Stimulated activated CD4-positive, alpha-beta T cell treated with anti-CD3 and anti-CD28 coated beads, Interleukin-1b, Interleukin-23, amount 100 ng/mL, for 24 hours (primary cell): ENCODE results near the gene ACSL1.

Experiments
- DNase-seq, 4 experiments: peaks; one replicate each; pipeline ENCODE4 v3.0.0-alpha.2; 2020; ENCODE audit warnings: low read depth in 4 of 4, low spot score in 1 of 4

Gene ACSL1

DNA sequence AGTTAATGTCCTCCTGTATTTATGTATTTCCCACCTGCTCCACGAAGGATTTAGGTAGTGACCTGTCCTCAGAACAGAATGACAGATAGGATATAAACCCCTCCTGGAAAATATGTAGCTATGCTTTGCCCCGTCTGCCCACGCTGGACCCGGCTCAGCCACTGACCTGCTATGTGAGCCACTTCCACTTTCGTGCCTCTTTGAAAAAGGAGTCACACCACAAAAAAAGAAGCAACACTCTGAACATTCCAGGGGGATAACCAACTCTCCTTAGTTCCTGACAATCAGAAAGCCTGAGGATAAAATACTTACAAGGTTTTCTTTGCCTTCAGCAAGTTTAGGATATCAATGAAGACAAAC, 11.1 kb downstream of the ACSL1 start:
- no peak for DNase-seq

DNA sequence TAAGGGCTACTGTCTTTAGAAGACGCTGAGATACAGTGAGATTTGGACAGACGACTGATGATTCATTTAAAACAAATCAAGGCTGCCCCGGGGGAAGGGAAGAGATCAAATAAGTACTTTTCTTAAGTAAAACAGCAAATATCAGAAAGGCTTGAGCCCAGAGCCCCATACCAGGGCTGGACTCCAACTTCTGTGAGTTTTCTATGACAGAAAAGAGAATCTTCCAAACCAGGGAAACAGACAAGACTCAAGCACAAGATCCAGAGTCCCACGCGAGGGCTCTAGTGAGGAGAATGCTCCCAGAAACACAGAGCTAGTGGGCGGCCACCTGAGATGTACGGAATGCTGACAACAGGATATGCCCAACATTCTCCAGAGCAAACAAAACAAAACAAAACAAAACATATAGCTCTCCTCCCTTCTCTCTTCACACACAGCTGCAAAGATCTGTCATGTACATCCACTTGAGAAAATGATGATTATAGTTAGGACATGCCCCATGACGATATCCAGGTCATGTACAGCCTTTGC, 13.1 kb downstream of the ACSL1 start:
- no peak for DNase-seq

DNA sequence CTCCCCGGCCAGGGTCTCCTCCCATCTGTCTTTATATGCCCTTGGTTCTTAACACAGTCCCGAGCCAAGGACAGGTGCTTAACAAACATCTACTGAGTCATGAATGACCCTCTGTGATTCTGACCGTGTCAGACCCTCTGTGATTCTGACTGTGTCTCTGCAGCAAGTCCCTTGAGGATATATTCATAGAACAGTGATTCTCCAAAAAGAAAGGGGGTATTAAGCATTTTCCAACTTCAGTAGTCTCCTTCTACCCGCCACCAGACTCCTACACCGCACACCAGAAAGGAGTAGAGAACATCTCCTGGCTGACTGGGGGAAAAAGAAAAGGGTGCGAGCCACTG, 13.6 kb downstream of the ACSL1 start:
- DNase-seq = no peak

DNA sequence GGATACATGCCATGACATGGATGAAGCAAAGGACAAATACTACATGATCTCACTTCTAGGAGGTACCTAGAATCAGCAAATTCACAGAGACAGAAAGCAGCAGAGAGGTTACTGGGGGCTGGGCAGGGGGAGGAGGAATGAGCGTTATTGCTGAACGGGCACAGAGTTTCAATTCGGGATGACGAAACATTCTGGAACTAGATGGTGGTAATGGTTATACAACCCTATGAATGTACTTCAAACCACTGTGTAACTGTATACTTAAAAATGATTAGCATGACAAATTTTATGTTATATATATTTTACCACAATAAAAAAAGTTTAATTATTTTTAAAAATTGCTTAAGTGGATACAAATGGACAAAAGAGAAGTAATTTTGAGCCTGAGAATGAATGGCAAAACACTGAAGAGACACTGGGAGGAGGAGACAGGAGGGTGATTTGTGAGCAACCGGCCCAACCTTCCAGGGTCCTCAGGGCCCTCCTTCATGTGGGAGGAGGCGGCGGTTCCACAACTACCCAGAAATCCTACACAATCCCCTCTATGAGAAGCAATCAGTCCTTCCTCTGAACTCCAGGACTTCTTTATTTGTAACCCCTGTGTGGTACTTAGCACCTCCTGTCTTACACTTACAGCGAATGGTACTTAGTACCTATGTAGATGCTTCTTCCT, 14.1 kb downstream of the ACSL1 start:
- no peak for DNase-seq

DNA sequence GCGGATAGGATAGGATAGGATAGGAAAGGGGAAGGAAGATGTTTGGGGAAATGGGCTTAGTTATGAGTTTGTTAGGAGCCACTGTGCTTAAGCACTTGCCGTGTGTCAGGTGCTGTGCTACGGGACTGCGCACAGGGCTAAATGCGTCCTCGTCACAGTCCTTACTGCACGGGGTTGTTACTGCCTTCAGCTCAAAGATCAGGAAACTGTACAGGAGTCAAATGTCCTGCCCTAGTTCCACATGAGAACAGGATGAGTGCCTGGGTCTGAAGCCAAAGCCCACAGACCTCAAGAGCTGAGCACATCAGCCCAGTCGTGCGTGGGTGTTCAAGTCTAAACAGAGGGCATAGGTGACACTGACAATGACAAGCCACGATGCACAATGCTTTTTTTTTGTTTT, 15.0 kb downstream of the ACSL1 start:
- no peak for DNase-seq

DNA sequence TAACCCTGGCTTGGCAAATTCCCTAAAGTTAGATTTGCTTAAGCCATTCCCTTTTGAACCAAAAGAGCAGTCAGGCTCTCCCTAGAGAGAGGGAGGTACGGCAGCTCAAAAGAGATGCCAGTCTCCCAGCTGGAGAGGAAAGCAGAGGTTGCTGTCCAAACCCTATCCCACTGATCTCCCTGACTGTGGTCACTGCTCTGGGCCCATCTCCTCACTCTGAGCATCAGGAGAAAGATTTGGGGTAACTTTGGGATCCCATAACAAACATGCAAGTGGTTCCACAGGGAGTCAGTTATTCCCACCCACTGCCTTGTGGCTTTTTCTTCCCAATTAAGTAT, 17.1 kb downstream of the ACSL1 start:
- no peak for DNase-seq

DNA sequence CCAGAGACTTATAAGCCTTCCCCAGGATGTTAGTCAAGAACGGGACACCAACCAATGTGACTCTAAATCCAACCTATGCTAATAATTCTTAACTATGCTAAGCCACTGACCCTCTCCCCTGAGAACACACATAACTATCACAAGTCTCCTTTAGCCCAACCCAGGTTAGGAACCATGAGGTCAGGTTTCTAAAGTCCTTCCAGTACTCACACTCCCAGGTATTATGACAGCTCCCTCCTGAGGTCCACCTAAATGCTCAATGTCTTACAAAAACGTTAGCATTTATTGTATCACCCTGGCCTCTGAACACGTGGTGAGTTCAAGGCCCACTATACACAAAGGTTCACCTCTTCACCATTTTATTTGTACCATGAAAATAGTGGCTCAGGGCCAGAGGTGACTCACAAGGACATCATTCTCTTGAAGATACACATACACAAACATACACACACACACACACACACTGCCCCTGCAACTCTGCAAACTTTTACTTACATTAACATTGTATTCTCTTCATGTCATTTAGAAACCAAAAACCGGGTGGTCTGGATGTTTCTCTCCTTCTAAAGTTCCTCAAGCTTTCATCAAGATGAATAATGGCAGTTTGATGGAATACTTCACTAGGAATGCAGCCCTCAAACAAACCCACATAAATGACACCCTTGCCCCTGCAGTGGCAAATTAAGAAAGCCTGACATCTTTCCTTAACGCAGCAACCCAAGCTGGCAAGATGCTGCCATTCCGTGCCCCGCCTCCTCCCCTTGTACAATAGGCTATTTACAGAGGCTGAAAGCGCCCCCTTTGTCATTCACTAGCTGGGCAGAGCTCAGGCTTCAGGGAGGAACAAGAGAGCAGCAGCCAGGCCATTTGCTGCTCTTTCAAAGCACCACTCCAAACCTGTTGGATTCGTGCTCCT, 17.7 kb downstream of the ACSL1 start:
- DNase-seq = no peak

DNA sequence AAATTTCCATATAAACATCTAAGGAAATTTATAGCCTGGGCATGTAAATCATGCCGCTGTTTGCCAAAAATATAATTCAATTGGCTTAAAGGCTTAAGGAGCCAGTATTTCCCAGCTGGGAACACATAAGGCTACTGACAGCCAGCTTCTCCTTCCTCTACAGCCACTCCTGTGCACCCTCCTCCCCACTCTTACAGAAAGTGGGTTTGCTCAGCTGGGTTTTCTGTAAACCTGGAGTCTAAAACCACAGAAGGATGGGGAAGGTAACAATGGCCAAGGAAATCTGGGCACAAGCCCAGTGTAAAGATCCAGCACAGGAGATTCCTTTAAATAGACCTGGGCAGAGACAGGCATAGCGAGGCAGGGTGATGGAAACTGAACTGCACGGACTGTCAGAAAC, 18.5 kb downstream of the ACSL1 start:
- no peak for DNase-seq

DNA sequence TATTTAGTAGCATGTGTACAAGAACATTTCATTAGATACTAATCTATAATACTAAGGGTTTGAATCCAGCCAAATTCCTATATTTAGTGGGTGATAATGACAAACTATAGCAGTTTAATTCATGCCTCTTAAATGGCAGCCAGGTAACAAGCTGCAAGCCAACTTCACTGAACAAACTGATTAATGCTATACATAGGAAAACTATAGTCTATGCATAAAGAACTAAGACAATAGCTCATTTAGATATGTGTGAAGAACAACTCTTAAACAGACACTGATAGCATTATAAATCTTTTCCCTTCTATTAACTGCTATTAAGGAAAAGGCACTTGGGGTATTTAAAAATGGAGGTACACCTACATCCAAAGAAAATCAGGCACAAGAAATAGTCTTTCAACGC, 19.1 kb downstream of the ACSL1 start:
- DNase-seq = no peak

DNA sequence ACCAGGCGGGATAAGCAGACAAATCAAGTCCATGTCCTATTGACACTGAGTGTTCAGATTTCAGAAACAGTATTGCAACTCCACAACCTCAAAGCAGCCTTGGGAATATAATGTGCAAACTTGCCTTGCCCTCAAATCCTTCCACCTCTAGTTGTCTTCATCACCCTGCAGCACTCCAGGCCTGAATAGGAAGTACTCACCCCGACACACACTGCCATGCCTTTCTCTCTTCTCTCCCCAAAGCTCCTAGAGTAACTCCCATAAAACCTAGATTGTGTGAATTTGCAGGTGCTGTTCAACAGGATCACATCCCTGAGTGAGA, 19.6 kb downstream of the ACSL1 start:
- no peak for DNase-seq

DNA sequence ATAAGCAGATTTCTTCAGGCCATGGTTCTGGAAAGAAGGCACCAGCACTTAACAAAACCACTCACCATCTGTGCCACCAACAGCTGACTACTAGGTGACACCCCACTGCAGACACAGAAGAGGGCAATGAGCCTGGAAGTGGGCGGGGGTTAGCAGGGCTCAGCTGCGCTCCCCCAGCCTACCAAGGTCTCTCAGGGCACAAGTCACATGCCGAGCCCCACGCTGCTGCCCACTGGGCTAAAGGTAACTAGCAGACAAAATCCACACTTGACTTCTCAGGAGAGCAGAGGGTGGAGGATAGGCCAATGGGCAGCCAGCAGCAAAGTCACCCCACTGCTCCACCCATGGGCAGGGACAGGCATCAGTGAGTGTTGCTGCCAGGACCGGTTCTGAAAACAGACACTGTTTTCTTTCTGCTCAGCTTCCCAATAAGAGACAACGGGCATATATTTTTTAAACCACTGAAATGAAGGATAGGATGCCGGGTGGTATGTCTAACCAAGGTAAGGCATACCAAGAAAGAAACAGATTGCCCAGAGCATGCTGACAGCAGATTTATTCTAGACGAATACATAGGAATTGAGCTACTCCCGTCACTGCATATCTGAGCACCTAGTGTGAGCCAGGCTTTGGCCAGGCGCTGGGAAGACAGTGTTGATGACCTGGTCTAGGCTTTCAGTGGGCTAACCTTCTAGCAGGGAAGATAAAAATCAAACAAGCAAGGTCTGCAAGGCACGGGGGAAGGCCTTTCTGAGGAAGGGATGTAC, 20.1 kb downstream of the ACSL1 start:
- DNase-seq = no peak

DNA sequence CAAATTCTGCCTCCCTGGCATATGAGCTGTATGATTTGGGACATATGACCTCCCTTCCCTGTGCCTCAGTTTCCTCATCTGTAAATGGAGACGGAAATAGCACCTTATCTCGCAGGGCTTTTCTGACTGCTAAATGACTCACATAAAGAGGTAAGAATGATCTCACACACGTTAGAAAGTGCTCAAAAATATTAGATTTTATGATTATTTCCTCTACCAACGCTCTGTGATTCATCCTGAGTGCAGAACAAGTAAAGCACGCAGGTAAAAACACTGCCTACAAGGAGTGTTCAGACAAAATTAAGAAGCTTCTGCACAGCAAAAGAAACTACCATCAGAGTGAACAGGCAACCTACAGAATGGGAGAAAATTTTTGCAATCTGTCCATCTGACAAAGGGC, 21.1 kb downstream of the ACSL1 start:
- no peak for DNase-seq

DNA sequence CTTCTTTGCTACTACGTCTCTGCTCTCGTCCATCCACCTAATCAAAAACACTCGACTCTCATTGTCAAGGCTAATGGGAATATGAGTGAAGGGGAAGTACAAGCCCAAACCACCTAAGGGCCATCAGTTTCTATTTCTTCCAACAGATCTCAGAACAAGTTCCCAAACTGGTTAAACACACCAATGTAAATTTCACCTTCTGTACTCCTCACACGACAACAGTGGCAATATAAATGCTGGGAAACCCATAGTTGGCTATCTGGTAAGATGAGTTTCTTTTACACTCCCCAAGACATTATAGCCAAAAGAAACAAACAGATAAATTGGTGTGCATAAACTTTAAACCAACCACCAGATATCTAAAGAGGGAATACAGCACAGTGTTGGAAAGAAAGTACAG, 21.9 kb downstream of the ACSL1 start:
- DNase-seq = no peak

DNA sequence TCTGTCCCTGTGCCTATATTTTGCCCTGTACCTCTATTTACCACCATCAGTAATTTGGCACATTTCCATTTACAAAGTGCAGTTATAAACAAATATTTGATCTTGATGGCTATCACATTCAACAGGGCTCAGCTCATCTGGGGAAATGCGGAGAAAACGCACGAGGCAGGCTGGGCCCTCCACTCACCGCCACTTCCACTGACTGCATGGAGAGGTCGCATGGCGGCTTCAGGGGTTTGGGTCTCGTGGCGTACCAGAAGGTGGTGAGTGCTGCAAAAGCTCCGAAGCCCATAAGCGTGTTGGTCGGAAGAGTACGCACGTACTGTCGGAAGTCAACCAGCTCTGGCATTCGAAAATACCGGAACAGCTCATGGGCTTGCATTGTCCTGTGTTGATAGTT, 22.6 kb downstream of the ACSL1 start:
- no peak for DNase-seq

DNA sequence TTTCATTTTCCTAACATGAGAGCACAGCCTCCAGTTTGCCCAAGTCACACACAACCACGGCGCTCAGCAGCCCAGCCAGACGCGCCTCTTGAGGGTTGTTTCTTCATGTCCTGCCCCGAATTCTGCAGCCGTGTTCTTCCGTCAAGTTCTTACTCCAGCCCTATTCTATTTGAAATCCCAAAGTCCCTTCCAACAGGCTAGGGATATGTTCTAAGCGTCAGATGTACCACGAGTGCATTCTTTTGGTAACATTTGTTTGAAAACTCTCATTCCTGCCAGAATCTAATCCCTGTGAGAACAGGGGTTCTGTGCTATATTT, 23.1 kb downstream of the ACSL1 start:
- DNase-seq = no peak

DNA sequence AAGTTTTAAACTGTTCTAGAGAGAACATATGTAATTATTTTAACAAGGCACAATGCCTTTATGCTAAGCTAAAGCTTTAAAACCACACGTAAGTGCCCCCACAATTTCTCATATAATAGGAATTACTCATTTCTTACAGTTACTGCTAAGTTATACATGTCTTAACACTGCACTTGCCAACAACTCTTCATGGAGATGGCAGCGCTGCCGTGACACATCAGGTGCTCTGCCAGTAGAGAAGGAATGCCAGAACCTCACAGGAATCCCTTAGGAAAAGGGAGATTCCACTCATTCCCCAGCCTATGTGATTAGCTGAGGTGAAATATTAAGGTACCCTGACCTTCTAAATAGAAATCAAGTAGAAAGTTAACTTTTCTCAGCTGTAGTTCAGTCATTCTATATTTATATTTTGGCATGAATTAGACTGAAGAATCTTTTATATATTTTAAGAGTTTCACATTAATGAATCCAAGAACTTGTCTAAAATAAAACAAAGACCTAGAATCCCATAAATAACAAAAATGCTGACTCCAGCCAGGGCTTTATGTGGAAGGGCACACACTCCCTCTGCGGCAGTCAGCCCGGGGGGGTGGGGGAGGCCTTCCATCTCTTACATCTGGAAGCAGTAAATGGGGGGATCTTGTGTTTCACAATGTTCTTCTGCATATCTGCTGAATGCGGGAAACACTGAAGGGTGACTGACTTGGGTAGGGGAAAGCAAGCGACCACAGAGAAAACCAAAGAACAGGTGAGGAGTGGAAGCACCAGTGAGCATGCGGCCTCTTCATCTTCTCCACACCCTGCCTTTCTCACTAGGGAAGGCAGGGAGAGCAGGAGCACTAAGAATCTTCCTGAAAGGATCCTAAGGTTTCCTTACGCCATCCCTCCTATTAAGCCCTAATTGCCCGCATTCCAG, 23.7 kb downstream of the ACSL1 start:
- no peak for DNase-seq

DNA sequence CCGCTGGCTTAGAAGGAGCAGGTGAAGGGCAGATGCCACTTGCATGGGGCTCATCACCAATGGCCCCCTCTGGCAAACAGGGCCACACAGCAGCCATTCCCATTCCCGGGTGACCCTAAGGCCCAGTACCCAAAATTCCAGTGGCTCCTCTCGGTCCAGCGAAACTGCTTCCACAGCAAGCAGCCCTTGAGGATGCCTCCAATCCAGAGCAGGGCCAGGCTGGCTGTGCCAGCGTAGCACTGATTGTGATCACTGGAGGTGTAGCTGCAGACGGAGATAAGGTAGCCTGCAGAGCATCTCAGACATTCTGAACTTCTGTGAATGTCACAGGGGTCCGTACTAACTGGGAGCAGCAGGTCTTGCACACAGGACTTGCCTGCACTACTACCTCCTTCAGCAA, 27.3 kb downstream of the ACSL1 start:
- DNase-seq = no peak

DNA sequence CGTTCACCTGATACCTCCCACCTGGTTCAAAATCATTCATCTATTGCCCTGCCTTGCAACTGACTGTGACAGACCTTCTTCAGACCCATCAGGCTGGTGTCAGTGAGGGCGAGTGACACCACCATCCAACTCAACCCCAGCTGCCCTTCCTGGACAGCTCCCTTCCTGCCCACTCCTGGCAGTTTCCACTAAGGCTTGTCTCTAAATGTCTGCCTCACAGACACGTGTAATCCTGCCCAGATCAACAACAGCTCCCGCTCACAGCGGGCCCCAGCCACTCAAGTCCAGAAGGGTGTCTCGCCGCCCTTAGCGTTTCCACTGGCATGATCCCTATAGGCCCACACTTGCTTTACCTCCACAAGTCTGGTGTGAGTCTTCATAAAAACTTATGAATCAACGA, 28.9 kb downstream of the ACSL1 start:
- DNase-seq = no peak

DNA sequence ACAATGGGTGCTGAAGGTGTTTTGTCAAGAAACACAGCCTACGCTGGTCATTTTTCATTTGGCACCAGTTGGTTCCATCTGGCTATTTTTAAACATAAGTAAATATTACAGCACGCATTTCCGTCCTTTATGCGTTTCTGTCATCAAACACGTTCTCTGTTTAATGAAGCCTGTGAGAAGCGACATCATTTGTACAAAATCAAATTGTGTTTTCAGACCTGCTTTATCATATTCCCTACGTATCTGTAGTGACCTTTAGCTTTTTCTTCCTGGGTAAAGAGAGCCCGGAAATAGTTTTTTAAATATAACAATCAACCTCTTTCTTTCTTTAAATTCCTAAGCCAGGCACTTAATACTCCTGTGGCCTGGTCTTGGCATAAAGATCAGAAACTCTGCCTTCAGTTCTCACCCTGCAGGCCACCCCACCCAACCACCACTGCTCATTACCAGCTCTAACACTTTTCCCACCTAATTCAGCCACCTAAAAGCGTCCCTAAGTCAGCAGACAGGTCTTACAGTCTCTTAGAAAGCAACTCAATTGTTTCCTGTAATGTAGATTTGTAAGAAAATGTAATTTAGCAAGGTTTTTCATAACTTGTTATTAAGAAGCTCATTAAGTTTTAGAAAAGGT, 30.4 kb downstream of the ACSL1 start:
- DNase-seq = no peak

DNA sequence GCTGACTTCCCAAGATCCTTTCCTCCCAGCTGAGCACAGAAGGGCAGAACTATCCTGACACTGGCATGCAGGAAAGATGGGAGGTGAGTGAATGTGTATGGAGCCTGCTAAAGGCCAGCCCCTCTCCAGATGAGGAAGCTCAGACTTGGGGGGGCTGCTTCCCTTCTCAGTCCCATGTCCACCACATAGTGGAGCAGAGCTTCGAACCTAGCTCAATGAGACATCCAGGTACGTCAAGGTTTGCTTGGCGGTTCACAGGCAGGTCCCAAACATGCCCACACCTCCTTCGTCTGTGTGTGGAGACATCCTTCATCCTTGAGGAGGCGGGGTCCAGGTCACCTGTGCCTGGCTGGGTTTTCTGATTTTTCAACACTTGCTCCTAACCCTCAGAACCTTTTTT, 31.3 kb downstream of the ACSL1 start:
- DNase-seq = no peak
